Keratinocyte (primary cell): ENCODE results near the gene LOXHD1.

Experiments
- CTCF ChIP-seq, 3 experiments: IDR thresholded peaks in 1 of 3; conservative IDR thresholded peaks in 1 of 3; optimal IDR thresholded peaks in 1 of 3; 2 replicates in 2 of 3; 3 replicates in 1 of 3; pipeline versions ENCODE3 to v1.5.1; 2011; ENCODE audit warnings: low read length in 3 of 3, mild to moderate bottlenecking in 3 of 3, moderate library complexity in 2 of 3, control low read depth in 1 of 3, inconsistent platforms in 1 of 3; ENCODE audit not compliant: insufficient read depth in 2 of 3; ENCODE audit errors: extremely low read depth in 1 of 3
- EZH2 ChIP-seq: IDR thresholded peaks from one replicate; pipeline ENCODE4 v1.6.1; 2012; ENCODE audit warnings: inconsistent platforms, mild to moderate bottlenecking, low read length, moderate library complexity

- no peak for TF ChIP-seq CTCF (optimal IDR thresholded peaks at IDR 0.05 in 1 of 3, IDR thresholded peaks at IDR 0.05 in 1 of 3, conservative IDR thresholded peaks at IDR 0.05 in 1 of 3; ENCODE audit: extremely low read depth in 1 of 3, insufficient read depth in 2 of 3, low read length in 3 of 3)
- TF ChIP-seq EZH2: no peak
These were observed 208.0 kb downstream of the LOXHD1 start for GRCh38 chr18:46449033-46449432.
